GM12874 (cell line): ENCODE measurements around the gene RBBP6.

Source experiments
- TF ChIP-seq, protein P1 (sequence below): IDR thresholded peaks from 2 replicates; pipeline ENCODE4 v1.5.1; 2011; ENCODE audit warnings: low read depth, mild to moderate bottlenecking, control low read depth, low read length, moderate library complexity; ENCODE audit not compliant: insufficient read depth

RBBP6 gene

DNA sequence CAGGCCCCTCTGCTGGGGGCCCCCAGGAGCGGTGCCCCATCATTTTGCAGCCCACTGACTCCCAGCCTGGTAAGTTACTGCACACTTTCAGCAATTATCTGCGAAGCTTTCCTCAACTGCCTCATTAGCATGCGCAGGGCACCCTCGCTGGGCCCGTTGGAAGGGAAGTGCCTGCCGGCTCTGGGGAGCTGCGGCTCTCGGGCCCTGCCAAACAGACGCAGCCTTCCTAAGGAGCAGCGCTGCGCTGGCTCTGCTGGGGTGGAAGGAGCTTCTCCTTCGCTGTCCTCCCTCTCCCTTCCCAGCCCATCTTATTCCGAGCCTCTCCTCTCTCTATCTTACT lies 71.0 kb downstream of the RBBP6 start:
- TF ChIP-seq, protein P1, sequence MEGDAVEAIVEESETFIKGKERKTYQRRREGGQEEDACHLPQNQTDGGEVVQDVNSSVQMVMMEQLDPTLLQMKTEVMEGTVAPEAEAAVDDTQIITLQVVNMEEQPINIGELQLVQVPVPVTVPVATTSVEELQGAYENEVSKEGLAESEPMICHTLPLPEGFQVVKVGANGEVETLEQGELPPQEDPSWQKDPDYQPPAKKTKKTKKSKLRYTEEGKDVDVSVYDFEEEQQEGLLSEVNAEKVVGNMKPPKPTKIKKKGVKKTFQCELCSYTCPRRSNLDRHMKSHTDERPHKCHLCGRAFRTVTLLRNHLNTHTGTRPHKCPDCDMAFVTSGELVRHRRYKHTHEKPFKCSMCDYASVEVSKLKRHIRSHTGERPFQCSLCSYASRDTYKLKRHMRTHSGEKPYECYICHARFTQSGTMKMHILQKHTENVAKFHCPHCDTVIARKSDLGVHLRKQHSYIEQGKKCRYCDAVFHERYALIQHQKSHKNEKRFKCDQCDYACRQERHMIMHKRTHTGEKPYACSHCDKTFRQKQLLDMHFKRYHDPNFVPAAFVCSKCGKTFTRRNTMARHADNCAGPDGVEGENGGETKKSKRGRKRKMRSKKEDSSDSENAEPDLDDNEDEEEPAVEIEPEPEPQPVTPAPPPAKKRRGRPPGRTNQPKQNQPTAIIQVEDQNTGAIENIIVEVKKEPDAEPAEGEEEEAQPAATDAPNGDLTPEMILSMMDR: no peak

GRCh38 chr16:24611310-24611709 lies 71.9 kb downstream of the RBBP6 start:
- TF ChIP-seq, protein P1: no peak

DNA sequence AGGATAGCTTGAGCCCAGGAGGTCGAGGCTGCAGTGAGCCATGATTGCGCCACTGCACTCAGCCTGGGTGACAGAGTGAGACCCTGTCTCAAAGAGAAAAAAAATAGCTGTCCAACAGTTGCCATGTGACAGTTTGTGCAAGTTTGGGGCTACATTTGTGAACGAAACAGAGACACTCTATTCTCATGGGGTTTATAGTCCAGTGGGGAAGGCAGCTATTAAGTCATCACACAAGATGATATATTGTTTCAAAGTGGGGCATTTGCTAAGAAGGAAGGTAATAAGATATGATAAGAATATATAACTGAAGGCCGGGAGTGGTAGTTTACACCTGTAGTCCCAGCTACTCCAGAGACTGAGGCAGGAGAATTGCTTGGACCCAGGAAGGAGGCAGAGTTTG lies 73.3 kb downstream of the RBBP6 start:
- TF ChIP-seq, protein P1: no peak

DNA sequence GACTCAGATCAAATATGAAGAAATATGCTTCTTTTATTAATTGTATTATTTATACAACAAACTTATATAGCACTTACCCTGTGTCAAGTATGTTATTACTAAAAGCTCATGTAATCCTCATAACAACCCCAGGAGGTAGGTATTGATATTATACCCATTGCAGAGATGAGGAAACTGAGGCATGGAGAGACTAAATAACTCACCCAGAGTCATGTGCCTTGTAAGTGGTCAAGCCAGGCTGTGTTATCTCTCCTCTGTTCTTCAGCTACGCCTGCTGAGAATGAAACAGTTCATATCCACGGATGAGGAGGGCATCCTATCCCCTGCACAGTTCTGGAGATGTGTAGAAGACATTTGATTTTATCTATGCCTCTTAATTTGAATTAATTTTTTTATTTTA lies 78.1 kb downstream of the RBBP6 start:
- TF ChIP-seq, protein P1: no peak
